ENCODE results near the gene PMCH. TPM values are rescaled to one million over a fixed set of nuclear protein-coding genes. Genes with fewer than 3 reads are reported as not detected.

PMCH gene
- total RNA-seq, 1 donor from 2014 or later: not detected

Other genes starting within 250 kb of the PMCH start
- 35.1 TPM for gene WASHC3, start 135.8 kb downstream of the PMCH start, total RNA-seq (ENCODE audit: unreplicated experiment)
- 7.1 TPM for gene NUP37, start 77.7 kb downstream of the PMCH start, total RNA-seq (ENCODE audit: unreplicated experiment)
- 6.3 TPM for gene PARPBP, start 77.7 kb downstream of the PMCH start, total RNA-seq (ENCODE audit: unreplicated experiment)

Data from glutamatergic neuron (in vitro differentiated cells).